ENCODE measurements around the gene FLYWCH1.

- TF ChIP-seq BHLHE40 (IDR thresholded peaks at IDR 0.05; ENCODE audit: borderline replicate concordance) = no peak
- no peak for TF ChIP-seq FOXM1 (IDR thresholded peaks at IDR 0.05; ENCODE audit: borderline replicate concordance)
- TF ChIP-seq FOXA1 (IDR thresholded peaks at IDR 0.05) = no peak
- no peak for TF ChIP-seq FOXK2 (IDR thresholded peaks at IDR 0.05)
These were observed 27.7 kb upstream of the FLYWCH1 start for GRCh38 chr16:2884041-2884451.
